K562 (cell line): ENCODE data around the gene GRIK1. TPM values are rescaled to one million over a fixed set of nuclear protein-coding genes. Genes with fewer than 3 reads are reported as not detected.

Experiments
- ATAC-seq: fragments of 200-7000 bp; cut with Tn5 transposase; 3 replicates; pipeline ENCODE4 v1.9.1; 2020; ENCODE audit warnings: moderate library complexity
- BruUV-seq: library from RNA; stranded (reverse); fragments of 400-500 nt; replicated peaks from 2 replicates; lab custom pipeline; 2021; lab: Mats Ljungman, UMichigan
- CTCF ChIA-PET: fragments of 300-600 bp; formaldehyde crosslinking; extraction: SDS; loops from one replicate; lab custom pipeline; 2021; ENCODE audit warnings: low intra/inter-chr PET ratio; lab: Yijun Ruan, JAX
- POLR2A ChIA-PET: fragments of 300-600, 350-650 bp; sonication (Branson Sonifier 250); formaldehyde crosslinking; extraction: SDS; loops from one replicate; lab custom pipeline; 2021; ENCODE audit warnings: antibody characterized with exemption, inconsistent platforms; lab: Yijun Ruan, JAX
- DNase-seq, 4 experiments: peaks; one replicate each; pipeline versions ENCODE4 v3.0.0 to v3.0.0-alpha.2; 2011 to 2018; ENCODE audit warnings: low spot score in 3 of 4, mixed read lengths in 3 of 4; ENCODE audit errors: extremely low read depth in 1 of 4
- FAIRE-seq: peaks from 2 replicates; lab custom pipeline; 2011; peaks lifted over from hg19 to GRCh38; lab: Jason Lieb, UNC
- H2AFZ ChIP-seq: 2 replicates; pipeline ENCODE4 v1.6.0; 2011; ENCODE audit warnings: low read depth, low read length, control low read depth, inconsistent platforms
- H3K27ac ChIP-seq: fragments of 200-600 bp; 3 replicates; pipeline ENCODE4 v1.8.0; 2011; ENCODE audit warnings: low read depth, mild to moderate bottlenecking, control low read depth, inconsistent platforms, low read length, moderate library complexity, mixed read lengths; ENCODE audit errors: extremely low read depth
- H3K27me3 ChIP-seq, 2 experiments: fragments of 300-600 bp in 1 of 2; 2 replicates in 1 of 2; 3 replicates in 1 of 2; pipeline versions ENCODE4 v1.6.0 to v1.8.0; 2011; ENCODE audit warnings: inconsistent platforms in 2 of 2, low read length in 2 of 2, mild to moderate bottlenecking in 1 of 2, mixed read lengths in 1 of 2, moderate library complexity in 1 of 2; ENCODE audit not compliant: control insufficient read depth in 2 of 2, insufficient read depth in 2 of 2
- H3K36me3 ChIP-seq: fragments of 300-600 bp; 3 replicates; pipeline ENCODE4 v1.8.0; 2011; ENCODE audit warnings: mild to moderate bottlenecking, low read length, inconsistent platforms; ENCODE audit not compliant: control insufficient read depth, insufficient read depth
- H3K4me1 ChIP-seq, 2 experiments: fragments of 200-600 bp in 1 of 2; replicated peaks in 1 of 2; 2 replicates in 1 of 2; 3 replicates in 1 of 2; pipeline versions ENCODE4 v1.5.1 to v1.8.0; 2011; ENCODE audit warnings: inconsistent platforms in 2 of 2, low read length in 2 of 2, mild to moderate bottlenecking in 1 of 2, mixed read lengths in 1 of 2, moderate library complexity in 1 of 2; ENCODE audit not compliant: control insufficient read depth in 2 of 2, insufficient read depth in 2 of 2
- H3K4me2 ChIP-seq: 2 replicates; pipeline ENCODE4 v1.6.1; 2011; ENCODE audit warnings: low read length, control low read depth, inconsistent platforms, mixed read lengths; ENCODE audit not compliant: insufficient read depth
- H3K4me3 ChIP-seq: fragments of 200-600 bp; sonication (generic), shearing (Covaris generic); 2 replicates; pipeline ENCODE4 v1.5.1; 2016; ENCODE audit warnings: control low read depth, inconsistent platforms
- H3K79me2 ChIP-seq: fragments of 200-600 bp; 3 replicates; pipeline ENCODE4 v1.8.0; 2011; ENCODE audit warnings: low read length, inconsistent platforms; ENCODE audit not compliant: control insufficient read depth, insufficient read depth
- H3K9ac ChIP-seq, 2 experiments: 2 replicates each; pipeline versions ENCODE4 v1.6.0 to v1.6.1; 2011; ENCODE audit warnings: low read depth in 2 of 2, low read length in 2 of 2, control low read depth in 1 of 2, inconsistent platforms in 1 of 2, mild to moderate bottlenecking in 1 of 2, mixed read lengths in 1 of 2; ENCODE audit not compliant: insufficient read depth in 1 of 2
- H3K9me1 ChIP-seq: one replicate; pipeline ENCODE4 v1.6.0; 2011; ENCODE audit warnings: inconsistent platforms, mild to moderate bottlenecking, low read length, moderate library complexity; ENCODE audit not compliant: control insufficient read depth, insufficient read depth
- H3K9me3 ChIP-seq: replicated peaks from 2 replicates; pipeline ENCODE4 v1.5.1; 2011; ENCODE audit warnings: low read depth, low read length, inconsistent platforms; ENCODE audit not compliant: control insufficient read depth, insufficient read depth
- H4K20me1 ChIP-seq: replicated peaks from 2 replicates; pipeline ENCODE4 v1.6.1; 2011; ENCODE audit warnings: low read length, inconsistent platforms, mixed read lengths; ENCODE audit not compliant: control insufficient read depth, insufficient read depth
- ATF4 ChIP-seq: fragments of 450-650 bp; formaldehyde crosslinking; IDR thresholded peaks from 2 replicates; pipeline ENCODE4 v1.4.0; 2022; ENCODE audit warnings: mild to moderate bottlenecking, moderate library complexity
- CAMTA2 ChIP-seq: fragments of 250-450 bp; sonication (Bioruptor Pico); conservative IDR thresholded peaks from 2 replicates; pipeline ENCODE4 v1.5.1; 2022
- CCNT2 ChIP-seq: IDR thresholded peaks from 2 replicates; pipeline ENCODE4 v1.6.1; 2011; ENCODE audit warnings: borderline replicate concordance, low read depth, mild to moderate bottlenecking, moderate library complexity, mixed read lengths, low read length; ENCODE audit not compliant: insufficient read length; ENCODE audit errors: extremely low read depth
- DDX20 ChIP-seq: fragments of 450-650 bp; IDR thresholded peaks from 2 replicates; pipeline ENCODE4 v1.6.1; 2016; ENCODE audit warnings: missing genetic modification characterization, low read depth, mild to moderate bottlenecking, missing compliant biosample characterization, moderate library complexity
- HEY1 ChIP-seq: fragments of 250-450 bp; sonication (Bioruptor Pico); IDR thresholded peaks from 2 replicates; pipeline ENCODE4 v1.5.0; 2020; ENCODE audit warnings: mild to moderate bottlenecking, moderate library complexity, borderline replicate concordance
- HSF4 ChIP-seq: fragments of 250-450 bp; sonication (Bioruptor Pico); IDR thresholded peaks from 2 replicates; pipeline ENCODE4 v2.1.2; 2022; ENCODE audit warnings: mild to moderate bottlenecking, moderate library complexity, borderline replicate concordance
- KLF16 ChIP-seq: IDR thresholded peaks from 2 replicates; pipeline ENCODE4 v1.6.1; 2016; ENCODE audit warnings: antibody characterized with exemption
- MCM5 ChIP-seq: fragments of 450-650 bp; IDR thresholded peaks from 2 replicates; pipeline ENCODE4 v1.6.1; 2016; ENCODE audit warnings: low read depth
- NFATC3 ChIP-seq: fragments of 450-650 bp; IDR thresholded peaks from 2 replicates; pipeline ENCODE4 v1.6.1; 2017; ENCODE audit warnings: mild to moderate bottlenecking
- POLR2B ChIP-seq: fragments of 450-650 bp; IDR thresholded peaks from 2 replicates; pipeline ENCODE4 v1.6.1; 2018; ENCODE audit warnings: low read depth; ENCODE audit not compliant: partially characterized antibody
- PTRF ChIP-seq: fragments of 450-650 bp; IDR thresholded peaks from 2 replicates; pipeline ENCODE4 v1.6.1; 2016; ENCODE audit warnings: mild to moderate bottlenecking, missing genetic modification characterization, missing compliant biosample characterization
- SIN3B ChIP-seq: fragments of 450-650 bp; IDR thresholded peaks from 2 replicates; pipeline ENCODE4 v1.6.1; 2017; ENCODE audit warnings: low read depth, mild to moderate bottlenecking, moderate library complexity
- SMARCB1 ChIP-seq: IDR thresholded peaks from 2 replicates; pipeline ENCODE4 v1.6.1; 2011; ENCODE audit warnings: improper control_type of control experiment, low read depth; ENCODE audit not compliant: insufficient read length
- SMARCC2 ChIP-seq: fragments of 450-650 bp; IDR thresholded peaks from 2 replicates; pipeline ENCODE4 v1.6.1; 2017; ENCODE audit warnings: antibody characterized with exemption, moderate library complexity, mild to moderate bottlenecking, low read depth
- SP2 ChIP-seq: IDR thresholded peaks from 2 replicates; pipeline ENCODE4 v1.6.1; 2011; ENCODE audit warnings: mild to moderate bottlenecking, low read depth, low read length, moderate library complexity; ENCODE audit not compliant: poor library complexity, severe bottlenecking; ENCODE audit errors: extremely low read depth
- TARDBP ChIP-seq: fragments of 450-650 bp; IDR thresholded peaks from 2 replicates; pipeline ENCODE4 v1.6.1; 2016
- TFAP4 ChIP-seq: sonication (generic); formaldehyde crosslinking; IDR thresholded peaks from 2 replicates; pipeline ENCODE4 v1.8.0; 2022; ENCODE audit warnings: missing genetic modification reagents, mild to moderate bottlenecking, moderate library complexity, borderline replicate concordance
- TRIM24 ChIP-seq, 2 experiments: fragments of 450-650 bp; IDR thresholded peaks; 2 replicates each; pipeline ENCODE4 v1.6.1; 2016
- ZC3H11A ChIP-seq: IDR thresholded peaks from 2 replicates; pipeline ENCODE4 v1.6.1; 2012; ENCODE audit warnings: low read depth, low read length, improper control_type of control experiment
- ZNF121 ChIP-seq: sonication (generic); formaldehyde crosslinking; conservative IDR thresholded peaks from 2 replicates; pipeline ENCODE4 v1.8.0; 2022; ENCODE audit warnings: missing genetic modification reagents
- ZNF174 ChIP-seq: fragments of 250-450 bp; sonication (Bioruptor Pico); IDR thresholded peaks from 2 replicates; pipeline ENCODE4 v1.4.0; 2020; ENCODE audit warnings: mild to moderate bottlenecking
- in situ Hi-C: fragments of 300-500 bp; cut with MboI; formaldehyde crosslinking; loops from 4 replicates; pipeline ENCODE4 v1.15.0; 2018; ENCODE audit warnings: inconsistent platforms, mixed read lengths
- intact Hi-C: fragments of 100-400 bp; cut with micrococcal nuclease; formaldehyde crosslinking; loops from 2 replicates; pipeline ENCODE4 v1.14.2; 2022
- polyA plus RNA-seq, 8 experiments: library from polyadenylated mRNA; depleted of rRNA in 4 of 8; stranded (reverse) in 5 of 8; unstranded in 3 of 8; fragments of >200 nt; fragmentation: Nextera tagmentation in 2 of 8; fragmentation: Illumina TruSeq in 1 of 8; extraction: Ambion mirVana in 2 of 8; extraction: Trizol in 1 of 8; gene quantifications; 2 replicates each; pipeline versions ENCODE4 v1.2.1 to v1.2.3, GENCODE V29; 2011 to 2014; ENCODE audit warnings: inconsistent platforms in 1 of 8, missing spikeins in 1 of 8
- total RNA-seq, 7 experiments: library from RNA; depleted of rRNA in 6 of 7; stranded (reverse); fragments of >200 nt in 6 of 7; fragmentation: Illumina TruSeq in 2 of 7; extraction: Trizol in 2 of 7; gene quantifications; 2 replicates each; pipeline versions ENCODE4 v1.2.1 to v1.2.3, GENCODE V29; 2011 to 2021; ENCODE audit warnings: low replicate concordance in 1 of 7
- TF ChIP-seq, protein P1 (sequence below): fragments of 450-650 bp; IDR thresholded peaks from 2 replicates; pipeline ENCODE4 v1.6.1; 2016; ENCODE audit warnings: low read depth, mild to moderate bottlenecking, moderate library complexity

Gene GRIK1
- total and polyA plus RNA-seq, 9 of the 15 experiments (the other 6 are each of a cell fraction or from before 2014, with no cell fraction given), result 0.17 to 2.8 (median 0.53) TPM

DNA sequence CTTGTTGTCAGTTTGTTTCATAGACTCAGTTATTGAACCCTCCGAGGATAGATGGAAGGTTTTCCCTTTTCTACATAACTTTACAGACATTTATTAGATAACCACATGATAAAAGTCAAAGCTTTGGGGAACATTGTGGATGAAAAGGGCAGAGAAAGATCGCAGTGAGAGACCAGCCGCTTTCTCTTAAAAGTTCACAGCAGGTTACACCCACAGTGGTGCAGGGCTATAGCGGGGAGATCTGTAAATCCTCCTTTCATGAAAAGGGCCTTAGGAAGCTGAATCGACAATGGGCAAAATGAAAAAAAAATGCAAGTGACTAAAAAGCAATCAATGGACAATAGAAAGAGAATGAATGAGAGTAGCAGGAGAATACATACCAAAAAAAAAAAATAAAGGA is 218.6 kb downstream of the GRIK1 start (continued):
- TF ChIP-seq CCNT2 (no peak), CAMTA2 (CRISPR knock-in tag) (no peak), TRIM24 (IDR thresholded peaks at IDR 0.05) (no peak), SMARCC2 (no peak), HEY1 (CRISPR knock-in tag) (no peak), PTRF (tag) (no peak), ATF4 (CRISPR knock-in tag) (no peak)

DNA sequence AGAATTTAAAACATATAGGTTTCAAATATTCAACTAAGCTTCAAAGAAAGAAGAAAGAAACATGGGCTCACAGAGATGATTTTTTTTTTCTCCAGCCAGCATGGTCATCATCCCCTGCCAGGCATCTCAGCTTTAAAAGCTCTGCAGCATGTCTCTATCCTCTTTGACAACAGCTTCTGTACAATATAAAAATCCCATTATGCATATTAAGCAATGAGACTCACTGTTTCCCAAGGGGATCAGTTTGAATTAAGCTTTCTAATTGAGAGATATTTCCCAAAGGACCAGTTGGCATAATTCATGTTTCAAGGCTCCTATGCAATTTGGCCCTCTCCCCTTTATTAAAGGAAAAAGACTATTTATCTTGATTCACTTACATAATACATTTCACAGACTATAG is 220.3 kb downstream of the GRIK1 start:
- BruUV-seq, result no TSS peak
- Histone ChIP-seq H3K9me1 (no peaks in the 10 kb centered on the region), H3K79me2 (no peaks in the 10 kb centered on the region), H3K27ac (no peak overlapping the region), H4K20me1 (no peaks in the 10 kb centered on the region), H3K4me2 (no peak overlapping the region), H3K36me3 (no peaks in the 10 kb centered on the region), H3K27me3 (no peaks in the 10 kb centered on the region), H3K4me1 (no peaks in the 10 kb centered on the region), H3K9me3 (peaks cover 6% of the 10 kb centered on the region; the same call in 1 of the 2 replicates), H3K4me3 (no peak overlapping the region), H2AFZ (no peak overlapping the region), H3K9ac (no peak overlapping the region)
- intact Hi-C loops (no loop called here), in situ Hi-C loops (no loop called here)
- ATAC-seq (no peak), FAIRE-seq (no peak), DNase-seq (no peak)
- ChIA-PET POLR2A (interaction anchor here (0.6 to 1.0 kb wide), 3 partner anchors 11 to 85 kb away, joined by 3 to 5 read pairs (median 3); no protein-coding TSS in a partner anchor), CTCF (no interaction called here)
- no peak for TF ChIP-seq KLF16
- TF ChIP-seq DDX20, result no peak
- TF ChIP-seq ZNF121 (CRISPR knock-in tag), result no peak
- TF ChIP-seq ZNF174, result no peak
- TF ChIP-seq HSF4 (CRISPR knock-in tag), result no peak
- no peak for TF ChIP-seq TFAP4
- no peak for TF ChIP-seq TARDBP
- no peak for TF ChIP-seq MCM5
- TF ChIP-seq POLR2B, result no peak
- TF ChIP-seq NFATC3, result no peak
- TF ChIP-seq SMARCB1, result no peak
- no peak for TF ChIP-seq SIN3B
- TF ChIP-seq SP2, result no peak
- TF ChIP-seq ZC3H11A, result no peak
- TF ChIP-seq, protein P1, sequence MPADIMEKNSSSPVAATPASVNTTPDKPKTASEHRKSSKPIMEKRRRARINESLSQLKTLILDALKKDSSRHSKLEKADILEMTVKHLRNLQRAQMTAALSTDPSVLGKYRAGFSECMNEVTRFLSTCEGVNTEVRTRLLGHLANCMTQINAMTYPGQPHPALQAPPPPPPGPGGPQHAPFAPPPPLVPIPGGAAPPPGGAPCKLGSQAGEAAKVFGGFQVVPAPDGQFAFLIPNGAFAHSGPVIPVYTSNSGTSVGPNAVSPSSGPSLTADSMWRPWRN, result no peak
